OCI-LY7 (cell line): Measurements from ENCODE around the gene LYPLA2. TPM values are rescaled to one million over a fixed set of nuclear protein-coding genes. Genes with fewer than 3 reads are reported as not detected.
A peak's percentile ranks its signal among the peaks of the same experiment; 100 is the strongest.

Source experiments
- BruUV-seq: library from RNA; stranded (reverse); fragments of 400-500 nt; replicated peaks from 2 replicates; lab custom pipeline; 2021; lab: Mats Ljungman, UMichigan
- CTCF ChIA-PET: fragments of 300-600 bp; sonication (Branson Sonifier 250); formaldehyde crosslinking; loops from one replicate; lab custom pipeline; 2022; ENCODE audit warnings: antibody characterized with exemption; ENCODE audit not compliant: unreplicated experiment; lab: Charles Lee
- POLR2A ChIA-PET: fragments of 300-600 bp; sonication (Branson Sonifier 250); formaldehyde crosslinking; loops from one replicate; lab custom pipeline; 2022; ENCODE audit warnings: antibody characterized with exemption; lab: Charles Lee
- DNase-seq: peaks from one replicate; pipeline ENCODE4 v3.0.0-alpha.2; 2015; ENCODE audit warnings: low spot score
- H2AFZ ChIP-seq: fragments of 200-600 bp; sonication (generic), shearing (Covaris generic); 2 replicates; pipeline ENCODE4 v1.6.1; 2014; ENCODE audit warnings: mild to moderate bottlenecking, antibody characterized with exemption, low read length, moderate library complexity
- H3K27ac ChIP-seq: fragments of 200-600 bp; sonication (generic); 2 replicates; pipeline ENCODE4 v1.5.1; 2014; ENCODE audit warnings: mixed run types, low read depth, mild to moderate bottlenecking, moderate library complexity, low read length, inconsistent platforms; ENCODE audit not compliant: poor library complexity, severe bottlenecking
- H3K36me3 ChIP-seq: fragments of 200-600 bp; sonication (generic); 2 replicates; pipeline ENCODE4 v1.6.1; 2014; ENCODE audit warnings: mild to moderate bottlenecking, antibody characterized with exemption, low read length, moderate library complexity, mixed read lengths; ENCODE audit not compliant: insufficient read depth
- H3K4me1 ChIP-seq: fragments of 200-600 bp; sonication (generic); 2 replicates; pipeline ENCODE4 v1.5.1; 2014; ENCODE audit warnings: mild to moderate bottlenecking, low read length; ENCODE audit not compliant: insufficient read depth, poor library complexity, severe bottlenecking
- H3K4me2 ChIP-seq: fragments of 200-600 bp; sonication (generic); 2 replicates; pipeline ENCODE4 v1.6.1; 2014; ENCODE audit warnings: mild to moderate bottlenecking, low read length
- H3K4me3 ChIP-seq: fragments of 200-600 bp; sonication (generic); 2 replicates; pipeline ENCODE4 v1.5.1; 2014; ENCODE audit warnings: mild to moderate bottlenecking, low read depth, low read length; ENCODE audit not compliant: poor library complexity, severe bottlenecking
- H3K79me2 ChIP-seq: fragments of 200-600 bp; sonication (generic); 2 replicates; pipeline ENCODE4 v1.6.1; 2016; ENCODE audit warnings: low read depth, mild to moderate bottlenecking, low read length, moderate library complexity, mixed read lengths; ENCODE audit not compliant: insufficient read depth
- H3K9me2 ChIP-seq: fragments of 200-600 bp; sonication (generic); 2 replicates; pipeline ENCODE4 v1.6.1; 2016; ENCODE audit warnings: mild to moderate bottlenecking, low read length, mixed read lengths; ENCODE audit not compliant: insufficient read depth
- H3K9me3 ChIP-seq: fragments of 200-600 bp; sonication (generic); 2 replicates; pipeline ENCODE4 v1.6.1; 2014; ENCODE audit warnings: mild to moderate bottlenecking, mixed run types, low read length, mixed read lengths
- H4K20me1 ChIP-seq: fragments of 200-600 bp; sonication (generic); 2 replicates; pipeline ENCODE4 v1.6.1; 2014; ENCODE audit warnings: mild to moderate bottlenecking, antibody characterized with exemption, low read length, moderate library complexity, mixed read lengths; ENCODE audit not compliant: insufficient read depth
- CTCF ChIP-seq: fragments of 200-600 bp; sonication (generic); conservative IDR thresholded peaks from 2 replicates; pipeline ENCODE4 v1.5.1; 2014; ENCODE audit warnings: mild to moderate bottlenecking, antibody characterized with exemption, low read length, moderate library complexity, mixed read lengths
- EZH2phosphoT487 ChIP-seq: fragments of 200-600 bp; sonication (generic); IDR thresholded peaks from 2 replicates; pipeline ENCODE4 v1.6.1; 2018; ENCODE audit warnings: low read depth, borderline replicate concordance, mild to moderate bottlenecking, mixed run types, antibody characterized with exemption, low read length, moderate library complexity, mixed read lengths
- intact Hi-C: fragments of 100-400 bp; cut with micrococcal nuclease; formaldehyde crosslinking; loops from one replicate; pipeline ENCODE4 v1.10.0; 2022; ENCODE audit not compliant: unreplicated experiment
- total RNA-seq, 2 experiments: library from RNA; depleted of rRNA in 1 of 2; stranded (reverse); fragments of >200 nt in 1 of 2; shearing (Covaris generic) in 1 of 2; gene quantifications; 2 replicates each; pipeline ENCODE4 v1.2.3, GENCODE V29; 2014 to 2022

The LYPLA2 gene
- total RNA-seq, 2 experiments from 2014 or later, result 68.3 to 91.2 TPM

- DNase-seq, result no peak
- H4K20me1 ChIP-seq, result no peaks in the 10 kb centered on the region
- no peak overlapping the region for H3K27ac ChIP-seq
- H3K36me3 ChIP-seq, result peaks cover 44% of the 10 kb centered on the region
- H3K9me3 ChIP-seq, result no peaks in the 10 kb centered on the region
- H3K9me2 ChIP-seq, result no peaks in the 10 kb centered on the region
- no peak overlapping the region for H3K4me2 ChIP-seq
- no TSS peak for BruUV-seq
- POLR2A ChIA-PET, result no interaction called here
- CTCF ChIA-PET, result interaction anchor here (0.5 kb wide), 2 partner anchors 12 to 200 kb away, joined by 3 to 9 read pairs; no protein-coding TSS in a partner anchor
- intact Hi-C loops, result no loop called here
- peaks cover 18% of the 10 kb centered on the region; the same call in 1 of the 2 replicates for H3K79me2 ChIP-seq
- TF ChIP-seq CTCF, result no peak
- TF ChIP-seq EZH2phosphoT487, result no peak
- H3K4me1 ChIP-seq, result peaks cover 18% of the 10 kb centered on the region
- no peak overlapping the region for H3K4me3 ChIP-seq
- H2AFZ ChIP-seq, result no peak overlapping the region
These were observed 4.9 kb downstream of the LYPLA2 start for GRCh38 chr1:23795676-23796465.

GRCh38 chr1:23796466-23797271, 5.7 kb downstream of the LYPLA2 start:
- no peaks in the 10 kb centered on the region for H3K9me3 ChIP-seq
- intact Hi-C loops, result no loop called here
- no peaks in the 10 kb centered on the region for H3K9me2 ChIP-seq
- no peak overlapping the region for H2AFZ ChIP-seq
- H3K36me3 ChIP-seq, result peaks cover 44% of the 10 kb centered on the region
- ChIA-PET POLR2A (no interaction called here), CTCF (interaction anchor here (0.5 kb wide), 1 partner anchor 13 kb away, joined by 3 read pairs; no protein-coding TSS in a partner anchor)
- peak; percentile 52; the same call in 1 of the 2 replicates for TF ChIP-seq CTCF
- no peak for TF ChIP-seq EZH2phosphoT487
- H3K4me1 ChIP-seq, result peaks cover 24% of the 10 kb centered on the region
- peaks cover 13% of the 10 kb centered on the region; the same call in 1 of the 2 replicates for H3K79me2 ChIP-seq
- BruUV-seq, result no TSS peak
- H3K4me2 ChIP-seq, result no peak overlapping the region
- no peak overlapping the region for H3K4me3 ChIP-seq
- DNase-seq, result no peak
- no peaks in the 10 kb centered on the region for H4K20me1 ChIP-seq
- H3K27ac ChIP-seq, result no peak overlapping the region
